ENCODE measurements around the gene MCRS1.

The MCRS1 gene

GRCh38 chr12:49582850-49583249 lies 14.9 kb upstream of the MCRS1 start:
- DNase-seq (ENCODE audit: low read depth) = no peak

- DNase-seq (ENCODE audit: low read depth) = no peak
Observed at GRCh38 chr12:49582201-49582600, 14.3 kb upstream of the MCRS1 start.

- peak; percentile 40 for DNase-seq (ENCODE audit: low read depth)
Observed at GRCh38 chr12:49580572-49581535, 12.9 kb upstream of the MCRS1 start.

- DNase-seq (ENCODE audit: low read depth) = no peak
Observed at GRCh38 chr12:49578471-49579112, 10.7 kb upstream of the MCRS1 start.

GRCh38 chr12:49577589-49578315 lies 9.8 kb upstream of the MCRS1 start:
- no peak for DNase-seq (ENCODE audit: low read depth)

- no peak for DNase-seq (ENCODE audit: low read depth)
Observed at GRCh38 chr12:49568442-49569162, 660 bp upstream of the MCRS1 start.

GRCh38 chr12:49567302-49567610 lies 686 bp downstream of the MCRS1 start:
- no peak for DNase-seq (ENCODE audit: low read depth)

- no peak for DNase-seq (ENCODE audit: low read depth)
Observed at GRCh38 chr12:49566361-49566760, 1.6 kb downstream of the MCRS1 start.

GRCh38 chr12:49565406-49566265 lies 2.3 kb downstream of the MCRS1 start:
- DNase-seq (ENCODE audit: low read depth) = no peak

GRCh38 chr12:49564686-49565405 lies 3.1 kb downstream of the MCRS1 start:
- DNase-seq (ENCODE audit: low read depth) = no peak

GRCh38 chr12:49563951-49564685 lies 3.8 kb downstream of the MCRS1 start:
- DNase-seq (ENCODE audit: low read depth) = no peak

- DNase-seq (ENCODE audit: low read depth) = no peak
Observed at GRCh38 chr12:49562831-49563230, 5.1 kb downstream of the MCRS1 start.

- DNase-seq (ENCODE audit: low read depth) = no peak
Observed at GRCh38 chr12:49562233-49562632, 5.7 kb downstream of the MCRS1 start.

- no peak for DNase-seq (ENCODE audit: low read depth)
Observed at GRCh38 chr12:49560695-49561094, 7.2 kb downstream of the MCRS1 start.

- DNase-seq (ENCODE audit: low read depth) = no peak
Observed at GRCh38 chr12:49559011-49559675, 8.8 kb downstream of the MCRS1 start.

GRCh38 chr12:49558526-49558925 lies 9.4 kb downstream of the MCRS1 start:
- no peak for DNase-seq (ENCODE audit: low read depth)

GRCh38 chr12:49557917-49558215 lies 10.1 kb downstream of the MCRS1 start:
- DNase-seq (ENCODE audit: low read depth) = no peak

- DNase-seq (ENCODE audit: low read depth) = no peak
Observed at GRCh38 chr12:49557187-49557916, 10.6 kb downstream of the MCRS1 start.
